Putamen (tissue), 1 donor: Measurements from ENCODE around the gene ZNF630.
"Not testable (repeated sequence)": the region's sequence is repeated elsewhere in the genome, so short reads cannot be mapped to it uniquely, and the experiment has no call there.

Experiments
- DNase-seq: peaks from one replicate; pipeline ENCODE4 v3.0.0-alpha.2; 2016; ENCODE audit warnings: low spot score

Gene ZNF630

DNA sequence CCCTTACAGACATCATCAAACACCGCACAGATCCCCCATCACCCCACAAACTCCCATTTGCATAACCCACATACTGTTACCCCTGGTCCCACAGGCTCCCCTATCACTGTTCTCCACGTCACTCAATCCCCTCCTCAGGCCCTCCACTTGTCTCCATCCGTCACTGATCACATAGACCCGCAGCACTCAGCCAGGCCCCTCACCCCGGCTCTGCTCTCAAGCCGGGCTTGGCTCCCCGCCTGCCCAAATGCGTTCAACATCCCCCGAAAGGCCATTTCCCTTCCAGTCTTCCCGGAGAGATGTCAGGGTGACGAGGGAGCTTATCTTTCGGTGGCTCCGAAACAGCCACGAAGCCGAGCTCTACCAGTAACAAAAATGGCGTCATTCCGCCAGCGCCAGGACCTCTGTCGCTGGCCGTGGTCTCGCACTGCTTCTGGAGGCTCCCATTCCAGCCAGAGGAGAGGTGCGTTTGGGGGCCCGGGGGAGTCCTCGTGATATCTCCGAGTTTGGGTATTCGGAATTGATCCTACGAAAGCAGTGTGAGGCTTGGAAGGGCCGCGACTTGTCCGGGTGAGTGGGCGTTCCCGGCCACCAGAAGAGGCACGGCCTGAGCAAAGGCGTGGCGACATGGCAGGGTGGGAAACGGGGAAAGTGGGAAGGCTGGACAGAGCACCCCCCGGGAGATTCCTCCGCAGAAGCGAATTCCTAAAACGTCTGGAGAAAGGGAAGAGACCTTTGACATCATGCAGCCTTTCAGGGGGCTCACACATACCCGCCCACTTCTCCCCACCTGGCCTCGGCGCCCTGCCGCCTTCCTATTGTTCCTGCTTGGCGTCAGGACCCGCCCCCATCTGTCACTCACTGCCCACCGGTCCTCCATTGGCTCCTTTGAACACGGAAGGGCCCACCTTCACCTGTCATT lies at the start of gene ZNF630:
Gene ZNF630, minus strand, starts transcription at position 577 of the 922 bp plus-strand sequence. CDS start 4,754 bp downstream, outside the sequence.
- DNase-seq = peak; percentile 36

DNA sequence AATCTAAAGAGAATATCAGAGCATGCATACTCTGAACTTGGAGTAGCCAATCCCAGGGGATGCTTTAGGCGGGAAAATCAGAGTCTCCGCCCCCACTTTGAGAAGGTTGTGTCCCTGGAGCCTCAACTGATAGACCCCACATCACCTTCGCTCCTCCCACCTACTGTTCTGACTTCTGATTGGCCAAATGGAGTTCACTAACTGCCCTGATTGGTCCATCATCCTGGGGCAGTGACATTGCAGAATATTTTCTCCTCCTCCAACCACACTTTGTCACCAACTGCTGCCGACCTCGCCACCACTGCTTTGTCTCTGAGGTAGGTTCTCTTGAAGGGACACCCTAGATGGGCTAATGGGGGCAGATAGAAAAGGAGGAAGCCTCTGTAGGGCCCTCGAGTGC lies 36.3 kb upstream of the ZNF630 start:
- DNase-seq = no peak

- DNase-seq = no peak
Observed at GRCh38 chrX:48102874-48103374, 31.5 kb upstream of the ZNF630 start.

DNA sequence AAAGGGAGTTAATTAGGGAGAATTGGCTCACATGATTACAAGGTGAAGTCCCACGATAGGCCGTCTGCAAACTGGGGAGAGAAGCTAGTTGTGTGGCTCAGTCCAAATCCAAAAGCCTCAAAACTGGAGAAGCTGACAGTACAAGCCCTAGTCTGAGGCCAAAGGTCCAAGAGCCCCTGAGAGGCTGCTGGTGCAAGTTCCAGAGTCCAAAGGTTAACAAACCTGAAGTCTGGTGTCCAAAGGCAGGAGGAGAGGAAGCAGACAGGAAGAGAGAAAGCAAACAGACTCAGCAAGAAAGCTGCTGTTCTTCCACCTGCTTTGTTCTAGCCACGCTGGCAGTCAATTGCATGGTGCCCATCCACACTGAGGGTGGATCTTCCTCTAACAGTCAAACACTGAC lies 30.0 kb upstream of the ZNF630 start:
- no peak for DNase-seq

- DNase-seq = not testable (repeated sequence)
Observed at GRCh38 chrX:48092558-48092957, 21.1 kb upstream of the ZNF630 start.

DNA sequence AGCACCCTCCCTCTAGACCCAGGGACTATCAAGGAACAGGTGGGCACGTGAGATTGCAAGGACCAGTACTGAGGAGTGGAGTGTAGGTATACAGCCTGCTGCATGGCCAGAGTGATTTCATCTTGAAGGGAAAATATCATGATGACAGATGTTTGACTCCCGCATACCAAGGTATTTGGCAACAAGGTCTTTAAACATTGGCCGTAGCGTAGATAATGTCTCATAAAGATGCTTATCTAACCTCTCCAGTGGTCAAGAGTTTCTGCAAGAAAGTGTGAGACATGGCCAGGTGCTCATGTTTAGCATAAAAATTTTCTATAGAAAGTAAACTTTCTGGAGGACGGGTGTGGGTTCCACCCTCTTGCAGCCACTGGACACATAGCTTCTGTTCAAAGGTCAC lies 18.7 kb upstream of the ZNF630 start:
- no peak for DNase-seq

DNA sequence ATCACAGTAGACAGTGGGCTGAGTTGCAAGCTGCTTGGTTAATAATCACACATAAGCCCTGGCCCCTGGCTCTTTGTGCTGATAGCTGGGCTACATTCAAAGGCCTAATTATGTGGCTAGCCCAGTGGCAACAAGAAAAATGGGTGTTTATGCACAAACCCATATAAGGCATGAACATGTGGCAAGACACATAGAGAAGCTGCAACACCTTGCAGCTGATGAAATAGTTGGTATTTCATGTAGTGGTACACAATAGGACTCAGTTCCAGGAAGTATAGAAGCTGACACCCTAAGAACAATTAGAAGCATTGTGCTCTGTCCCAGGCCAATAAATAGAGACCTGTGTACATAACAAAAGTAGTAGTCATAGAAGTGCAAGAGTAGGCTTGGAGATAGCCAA lies 14.6 kb upstream of the ZNF630 start:
- no peak for DNase-seq

GRCh38 chrX:48083706-48084105 lies 12.3 kb upstream of the ZNF630 start:
- DNase-seq = no peak

- peak; percentile 13 for DNase-seq
Observed at GRCh38 chrX:48083212-48083611, 11.8 kb upstream of the ZNF630 start.

DNA sequence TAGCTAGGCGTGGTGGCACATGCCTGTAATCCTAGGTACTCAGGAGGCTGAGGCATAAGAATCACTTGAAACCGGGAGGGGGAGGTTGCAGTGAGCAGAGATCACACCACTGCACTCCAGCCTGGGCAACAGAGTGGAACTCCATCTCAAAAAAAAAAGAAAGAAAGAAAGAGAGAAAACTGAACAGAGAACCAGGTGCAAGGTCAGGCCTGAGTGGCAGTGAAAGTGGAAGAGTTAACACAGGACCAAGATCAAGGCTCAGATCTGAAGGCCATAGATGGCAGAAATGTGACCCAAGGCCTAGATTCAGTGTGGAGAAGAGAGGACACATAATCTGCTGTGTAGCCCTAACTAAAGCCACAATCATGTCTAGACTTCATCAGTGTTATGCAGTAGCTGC lies 4.9 kb upstream of the ZNF630 start:
- DNase-seq = no peak

DNA sequence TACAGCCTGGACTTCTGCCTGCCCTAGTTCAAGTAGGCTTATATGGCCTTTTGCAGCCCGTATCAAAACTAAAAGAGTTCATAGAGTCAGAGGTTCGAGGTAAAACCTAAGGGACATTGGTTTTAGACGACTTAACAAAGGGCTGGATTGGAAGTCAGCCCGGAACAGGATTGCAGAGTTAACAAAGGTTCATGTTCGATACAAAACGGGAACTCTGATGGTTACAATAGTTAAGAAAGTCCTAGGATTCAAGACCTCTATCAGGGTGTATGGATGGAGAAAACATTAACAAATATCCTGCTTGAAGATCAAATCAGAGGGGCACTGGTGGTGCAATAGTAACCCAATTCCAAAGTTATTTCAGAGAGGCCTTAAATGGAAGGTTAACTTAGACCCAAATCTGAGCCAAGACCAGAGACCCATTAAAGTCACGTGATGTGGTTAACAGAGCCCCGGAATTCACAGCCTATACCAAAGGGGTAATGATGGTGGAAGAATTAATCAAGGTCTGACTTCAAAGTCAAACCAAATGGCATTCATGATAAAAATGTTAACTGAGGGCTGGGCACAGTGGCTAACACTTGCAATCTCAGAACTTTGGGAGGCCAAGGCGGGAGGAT lies 656 bp upstream of the ZNF630 start:
- DNase-seq = no peak

DNA sequence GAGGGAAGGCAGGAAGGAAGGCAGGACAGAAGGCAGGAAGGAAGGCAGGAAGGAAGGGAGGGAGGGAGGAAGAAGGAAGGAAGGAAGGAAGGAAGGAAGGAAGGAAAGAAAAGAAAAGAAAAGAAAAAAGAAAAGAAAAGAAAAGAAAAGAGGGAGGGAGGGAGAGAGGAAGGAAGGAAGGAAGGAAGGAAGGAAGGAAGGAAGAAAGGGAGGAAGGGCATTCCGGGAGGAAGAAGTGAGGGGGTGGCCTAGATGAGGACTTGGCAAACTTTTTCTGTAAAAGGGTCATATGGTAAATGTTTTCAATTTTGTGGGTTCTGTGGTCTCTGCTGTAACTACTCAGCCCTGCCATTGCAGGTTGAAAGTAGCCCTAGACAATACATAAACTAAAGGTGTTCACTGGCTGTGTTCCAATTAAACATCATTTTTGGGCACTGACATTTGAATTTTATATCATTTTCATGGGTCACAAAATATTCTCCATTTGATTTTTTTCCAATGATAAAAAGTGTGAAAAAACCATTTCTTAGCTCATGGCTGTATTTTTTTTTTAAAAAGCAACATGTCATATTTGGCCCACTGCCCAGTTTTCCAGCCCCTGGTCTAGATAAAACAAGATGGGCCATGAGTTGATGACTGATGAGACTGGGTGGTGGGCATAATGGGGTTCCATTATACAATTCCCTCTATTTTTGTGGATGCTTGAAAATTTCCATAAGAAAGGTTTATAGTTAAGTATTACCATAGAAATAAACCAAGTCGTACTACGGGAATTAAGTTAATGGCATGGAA lies 3.1 kb downstream of the ZNF630 start:
- no peak for DNase-seq

DNA sequence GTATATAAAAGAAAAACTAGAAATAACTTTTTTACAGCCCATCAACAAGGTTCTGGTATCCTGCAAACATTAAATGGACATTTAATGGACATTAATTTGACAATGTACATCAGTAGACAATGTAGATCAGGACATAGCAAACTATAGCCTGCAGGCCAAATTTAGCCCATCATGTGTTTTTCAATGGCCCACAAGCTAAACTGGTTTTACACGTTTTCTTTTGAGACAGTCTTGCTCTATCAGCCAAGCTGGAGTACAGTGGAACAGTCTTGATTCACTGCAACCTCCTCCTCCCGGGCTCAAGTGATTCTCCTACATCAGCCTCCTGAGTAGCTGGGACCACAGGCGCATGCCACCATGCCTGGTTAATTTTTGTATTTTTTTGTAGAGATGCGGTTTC lies 7.2 kb downstream of the ZNF630 start:
- DNase-seq = no peak

GRCh38 chrX:48059296-48059639 lies 12.2 kb downstream of the ZNF630 start:
- no peak for DNase-seq

GRCh38 chrX:48058621-48059295 lies 12.7 kb downstream of the ZNF630 start:
- DNase-seq = no peak

GRCh38 chrX:48046846-48047245 lies 24.6 kb downstream of the ZNF630 start:
- no peak for DNase-seq

- no peak for DNase-seq
Observed at GRCh38 chrX:48045410-48046311, 25.8 kb downstream of the ZNF630 start.

DNA sequence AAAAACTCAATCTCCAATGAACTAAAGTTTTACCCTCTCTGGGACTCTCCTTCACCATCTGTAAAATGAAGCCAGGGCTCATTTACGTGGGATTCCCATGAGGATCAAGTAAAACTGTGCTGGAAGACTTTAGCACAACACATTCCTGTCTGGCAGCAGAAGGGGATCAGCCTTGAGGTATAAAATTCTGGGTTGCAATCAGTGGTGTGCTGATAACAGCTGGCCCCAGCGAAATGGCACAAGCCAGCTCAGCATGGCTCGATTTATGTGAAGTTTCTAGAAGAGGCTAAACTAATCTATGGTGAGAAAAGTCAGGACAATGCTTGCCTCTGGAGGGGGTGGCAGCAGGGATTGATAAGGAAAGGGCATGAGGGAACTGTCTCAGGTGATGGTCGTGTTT lies 28.4 kb downstream of the ZNF630 start:
- no peak for DNase-seq

- DNase-seq = no peak
Observed at GRCh38 chrX:48035891-48036290, 35.5 kb downstream of the ZNF630 start.

GRCh38 chrX:48030641-48031173 lies 40.7 kb downstream of the ZNF630 start:
- not testable (repeated sequence) for DNase-seq

GRCh38 chrX:48030237-48030636 lies 41.2 kb downstream of the ZNF630 start:
- DNase-seq = no peak
